Muscle of leg (tissue), 11 donors: ENCODE data around the gene CERS1. TPM values are rescaled to one million over a fixed set of nuclear protein-coding genes. Genes with fewer than 3 reads are reported as not detected.
"Not testable (repeated sequence)": the region's sequence is repeated elsewhere in the genome, so short reads cannot be mapped to it uniquely, and the experiment has no call there.

Source experiments
- DNase-seq: peaks from one replicate; pipeline ENCODE4 v3.0.0; 2013
- H3K27ac ChIP-seq: one replicate; pipeline ENCODE4 v1.5.1; 2013; ENCODE audit warnings: mild to moderate bottlenecking, low read length, control low read depth
- H3K27me3 ChIP-seq: one replicate; pipeline ENCODE4 v1.6.1; 2013; ENCODE audit warnings: low read length; ENCODE audit not compliant: control insufficient read depth, insufficient read depth
- H3K36me3 ChIP-seq: one replicate; pipeline ENCODE4 v1.6.1; 2013; ENCODE audit warnings: low read length; ENCODE audit not compliant: control insufficient read depth, insufficient read depth
- H3K4me1 ChIP-seq: one replicate; pipeline ENCODE4 v1.6.1; 2013; ENCODE audit warnings: low read length; ENCODE audit not compliant: control insufficient read depth, insufficient read depth
- H3K4me3 ChIP-seq: one replicate; pipeline ENCODE4 v1.5.1; 2013; ENCODE audit warnings: low read length, control low read depth
- H3K9me3 ChIP-seq: replicated peaks from 2 replicates; pipeline ENCODE4 v1.6.1; 2013; ENCODE audit warnings: low read depth, low read length; ENCODE audit not compliant: control insufficient read depth
- WGBS: methylation state at CpG from one replicate; pipeline ENCODE4 v1.1.5; 2013; ENCODE audit warnings: missing lambda C conversion rate; ENCODE audit not compliant: insufficient coverage; 5-methylcytosine and 5-hydroxymethylcytosine counted together
- polyA plus RNA-seq, 8 donors: library from polyadenylated mRNA; unstranded; fragments of 120-200 nt; gene quantifications; one replicate each; pipeline versions ENCODE4 v1.2.1 to v1.2.3, GENCODE V29; 2013; ENCODE audit warnings: inconsistent platforms in 1 of 8, low replicate concordance in 1 of 8; ENCODE audit not compliant: insufficient read length in 8 of 8, insufficient read depth in 1 of 8
- total RNA-seq: library from RNA; stranded (reverse); fragments of 120-200 nt; gene quantifications from one replicate; pipeline ENCODE4 v1.2.4, GENCODE V29; 2013

The CERS1 gene
- total and polyA plus RNA-seq, 9 donors: 15.3 to 41.2 (median 34.9) TPM

DNA sequence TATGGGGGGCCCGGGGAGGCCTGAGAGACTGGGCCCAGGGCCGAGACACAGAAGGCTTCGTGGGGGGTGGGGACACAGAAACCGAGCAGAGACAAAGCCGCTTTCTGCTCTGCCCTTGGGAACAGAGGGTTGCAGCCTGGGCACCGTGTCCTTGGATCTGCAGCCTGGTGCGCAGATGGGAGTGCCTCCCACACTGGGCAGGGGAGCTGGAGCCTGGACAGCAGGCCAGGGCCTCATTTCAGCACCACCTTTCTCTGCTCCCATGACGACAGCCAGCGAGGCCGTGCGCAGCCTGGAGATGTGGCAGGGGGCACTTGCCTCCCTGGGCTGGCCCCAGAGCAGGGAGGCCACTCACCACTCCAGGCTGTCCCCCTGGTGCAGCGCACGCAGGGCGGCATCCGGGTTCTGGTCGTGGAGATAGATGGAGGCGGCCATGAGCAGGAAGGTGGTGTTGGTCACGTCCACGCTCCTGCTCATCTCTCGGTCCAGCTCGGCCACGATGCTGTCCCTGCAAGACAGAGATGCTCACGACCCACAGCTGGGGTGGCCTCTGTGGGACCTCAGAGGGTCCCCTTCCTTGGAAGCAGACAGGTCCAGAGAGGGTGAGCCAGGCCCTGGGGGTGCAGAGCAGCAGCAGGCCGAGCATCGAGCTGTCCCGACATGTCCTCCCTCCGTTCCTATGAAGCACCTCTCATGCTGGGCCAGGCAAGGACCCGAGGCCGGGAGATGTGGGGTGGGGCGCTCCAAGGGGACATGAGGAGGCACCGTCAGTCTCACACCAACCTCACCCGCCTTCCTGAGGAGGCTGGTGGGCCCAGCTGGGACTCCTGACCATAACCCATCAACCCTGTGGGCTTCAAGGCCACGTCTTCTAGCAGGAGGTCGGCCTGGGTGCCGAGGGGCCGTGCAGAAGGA, 10.9 kb upstream of the CERS1 start:
- no peaks in the 10 kb centered on the region for H3K27me3 ChIP-seq
- H3K4me1 ChIP-seq: no peaks in the 10 kb centered on the region
- H3K9me3 ChIP-seq: no peaks in the 10 kb centered on the region
- H3K36me3 ChIP-seq: peaks cover 76% of the 10 kb centered on the region
- no peak overlapping the region for H3K27ac ChIP-seq
- no peak overlapping the region for H3K4me3 ChIP-seq
- DNase-seq: peak; percentile 0
- WGBS: 86% methylated on average over 32 of the region's 36 CpGs

DNA sequence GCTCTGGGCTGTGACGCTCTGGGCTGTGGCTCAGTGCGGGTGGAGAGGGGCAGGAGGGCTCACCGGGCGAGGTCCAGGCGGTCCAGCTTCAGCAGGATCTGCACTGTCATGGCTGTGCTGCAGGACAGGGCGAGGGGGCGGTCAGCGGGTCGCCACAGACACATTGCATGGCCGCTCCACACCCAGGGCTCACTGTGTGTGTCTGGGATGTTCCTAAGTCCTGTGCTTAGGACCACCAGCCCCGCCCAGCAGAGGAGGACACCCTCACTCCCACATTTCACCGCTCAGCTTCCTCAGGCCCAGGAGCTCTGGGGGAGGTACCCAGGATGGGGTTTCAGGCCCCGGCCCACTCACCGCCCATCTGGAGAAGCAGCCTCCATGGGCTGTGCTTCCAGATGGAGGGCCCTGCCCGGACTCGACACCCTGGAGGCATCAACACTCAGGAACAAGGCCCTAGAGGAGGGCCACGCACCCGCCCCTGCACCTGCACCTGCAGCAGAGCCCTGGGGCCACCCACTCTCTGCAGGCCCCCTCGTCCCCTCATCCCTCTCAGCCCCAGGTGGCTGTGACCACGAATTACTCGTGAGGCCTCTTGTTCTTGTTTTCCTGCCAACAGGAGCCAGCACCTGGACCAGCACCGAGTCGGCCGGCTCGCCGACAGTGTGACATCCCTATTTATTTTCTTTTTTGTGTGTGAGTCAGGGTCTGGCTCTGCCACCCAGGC, 9.7 kb upstream of the CERS1 start:
- H3K4me3 ChIP-seq: no peak overlapping the region
- H3K36me3 ChIP-seq: peaks cover 80% of the 10 kb centered on the region
- peak; percentile 4 for DNase-seq
- no peaks in the 10 kb centered on the region for H3K9me3 ChIP-seq
- 73% methylated on average over 17 of the region's 26 CpGs for whole genome bisulfite sequencing
- no peak overlapping the region for H3K27ac ChIP-seq
- no peaks in the 10 kb centered on the region for H3K4me1 ChIP-seq
- H3K27me3 ChIP-seq: no peaks in the 10 kb centered on the region

DNA sequence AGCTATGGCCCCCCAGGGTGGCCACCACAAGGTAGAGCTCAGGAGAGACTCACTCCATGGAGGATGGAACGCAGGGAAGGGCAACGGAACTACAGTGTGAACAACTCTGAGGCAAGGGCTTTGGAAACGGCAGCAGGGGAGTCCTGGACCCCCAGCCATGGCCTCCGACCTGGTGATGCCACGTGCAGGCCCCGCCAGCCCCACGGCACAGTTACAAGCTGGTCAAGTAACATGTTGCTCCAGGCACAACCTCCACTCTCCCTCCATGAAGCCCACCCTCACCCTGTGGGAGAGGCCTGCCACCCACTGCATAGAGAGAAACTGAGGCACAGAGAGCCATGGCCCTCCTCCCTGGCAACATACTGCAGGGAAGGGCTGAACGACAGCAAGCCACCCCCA, 9.1 kb upstream of the CERS1 start:
- Histone ChIP-seq H3K36me3 (peaks cover 80% of the 10 kb centered on the region), H3K27ac (no peak overlapping the region), H3K27me3 (no peaks in the 10 kb centered on the region), H3K4me1 (no peaks in the 10 kb centered on the region), H3K4me3 (no peak overlapping the region), H3K9me3 (no peaks in the 10 kb centered on the region)
- DNase-seq: peak; percentile 4
- 91% methylated on average over 7 of the region's 8 CpGs for WGBS

DNA sequence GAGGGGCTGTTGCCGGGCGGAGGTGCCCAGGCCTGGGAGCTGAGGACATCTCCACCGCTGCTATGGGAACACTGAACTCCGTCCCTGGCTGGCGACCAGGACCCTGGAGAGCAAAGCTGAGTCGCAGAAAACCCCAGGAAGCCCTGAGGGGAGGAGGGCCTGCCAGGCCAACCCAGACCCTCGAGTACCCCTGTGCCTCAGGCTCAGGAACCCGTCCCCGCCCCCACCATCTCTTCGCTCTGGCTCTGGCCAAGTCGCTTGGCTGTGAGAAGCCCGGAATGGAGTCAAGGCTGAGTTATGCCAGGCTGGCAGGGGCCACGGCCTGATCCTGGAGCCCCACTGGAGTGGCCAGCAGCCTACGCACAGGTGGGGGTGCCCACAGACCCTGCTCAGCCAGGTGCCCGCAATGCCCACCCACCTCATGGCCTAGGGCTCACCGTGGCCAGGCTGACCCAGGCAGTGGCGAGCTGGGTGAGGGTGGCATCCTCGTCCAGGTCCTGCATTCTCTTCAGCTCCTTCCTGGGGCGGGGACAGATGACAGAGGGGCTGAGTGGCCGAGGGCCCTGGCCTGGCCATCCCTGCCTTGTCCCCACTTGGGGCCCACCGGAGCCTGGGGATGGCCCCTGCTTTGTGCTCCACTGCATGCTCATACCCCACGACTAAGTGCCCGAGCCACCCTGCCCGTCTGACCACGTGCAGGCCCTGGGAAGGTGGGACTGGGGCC, 8.5 kb upstream of the CERS1 start:
- 90% methylated on average over 25 of the region's 25 CpGs for WGBS
- H3K36me3 ChIP-seq: peaks cover 83% of the 10 kb centered on the region
- no peaks in the 10 kb centered on the region for H3K4me1 ChIP-seq

DNA sequence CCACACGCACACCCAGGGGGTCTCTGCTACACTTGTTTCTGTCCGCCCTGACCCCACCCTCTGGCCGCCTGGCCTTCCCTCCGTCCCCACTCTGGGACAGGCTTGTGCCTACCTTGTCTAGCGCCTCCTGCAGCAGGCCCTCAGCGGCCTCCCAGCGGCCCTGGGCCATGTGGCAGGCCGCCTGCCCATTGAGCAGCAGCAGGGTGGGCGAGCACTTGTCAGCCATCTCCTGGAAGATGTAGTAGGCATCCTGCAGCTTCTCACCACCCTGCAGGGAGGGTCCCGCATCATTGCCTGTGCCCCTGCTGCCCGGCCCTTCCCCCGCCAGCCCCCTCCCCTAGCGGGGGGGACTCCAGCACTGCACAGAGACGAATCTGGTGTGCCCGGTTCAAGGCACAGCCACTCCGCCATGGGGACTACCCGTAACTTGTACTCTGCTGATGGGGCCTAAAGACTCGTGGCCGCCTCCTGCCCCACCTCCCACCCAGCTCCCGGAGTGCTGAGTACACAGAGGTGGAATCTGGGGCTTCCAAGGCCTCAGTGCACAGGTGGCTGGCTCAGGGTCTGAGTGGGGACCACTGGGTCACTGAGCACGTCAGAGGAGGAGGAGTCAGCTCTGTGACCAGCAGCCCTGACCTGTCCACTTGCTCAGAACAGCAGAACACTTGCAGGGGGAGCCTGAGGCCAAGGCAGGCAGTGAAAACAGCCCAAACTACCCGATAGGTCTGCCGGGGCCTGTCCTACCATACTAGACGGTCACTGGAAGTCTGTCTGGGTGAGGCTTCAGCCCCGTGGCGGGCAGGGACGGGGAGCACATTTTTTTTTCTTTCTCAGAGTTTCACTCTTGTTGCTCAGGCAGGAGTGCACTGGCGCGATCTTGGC, 7.4 kb upstream of the CERS1 start:
- DNase-seq: no peak
- peaks cover 9% of the 10 kb centered on the region for H3K4me1 ChIP-seq
- no peak overlapping the region for H3K27ac ChIP-seq
- H3K4me3 ChIP-seq: no peak overlapping the region
- no peaks in the 10 kb centered on the region for H3K9me3 ChIP-seq
- H3K27me3 ChIP-seq: no peaks in the 10 kb centered on the region
- WGBS: 82% methylated on average over 26 of the region's 29 CpGs
- peaks cover 84% of the 10 kb centered on the region for H3K36me3 ChIP-seq

More for the DNA sequence above, 8.5 kb upstream of the CERS1 start:
- Histone ChIP-seq H3K9me3 (no peaks in the 10 kb centered on the region), H3K27me3 (no peaks in the 10 kb centered on the region), H3K4me3 (no peak overlapping the region), H3K27ac (no peak overlapping the region)
- peak; percentile 3 for DNase-seq

DNA sequence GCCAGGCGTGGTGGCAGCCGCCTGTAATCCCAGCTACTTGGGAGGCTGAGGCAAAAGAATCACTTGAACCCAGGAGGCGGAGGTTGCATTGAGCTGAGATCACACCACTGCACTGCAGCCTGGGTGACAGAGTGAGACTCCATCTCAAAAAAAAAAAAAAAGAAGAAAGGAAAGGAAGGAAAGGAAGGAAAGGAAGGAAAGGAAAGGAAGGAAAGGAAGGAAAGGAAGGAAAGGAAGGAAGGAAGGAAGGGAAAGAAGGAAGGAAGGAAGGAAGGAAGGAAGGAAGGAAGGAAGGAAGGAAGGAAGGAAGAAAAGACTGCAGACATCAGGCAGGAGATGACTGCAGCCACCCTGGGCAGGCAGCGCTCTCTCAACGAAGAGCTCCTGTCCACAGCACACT, 6.6 kb upstream of the CERS1 start:
- H3K27ac ChIP-seq, DNase-seq, H3K9me3 ChIP-seq, H3K4me3 ChIP-seq, H3K27me3 ChIP-seq: not testable (repeated sequence)
- peaks cover 78% of the 10 kb centered on the region for H3K36me3 ChIP-seq
- WGBS: no CpG with 5 or more reads among the region's 5 CpGs
- peaks cover 17% of the 10 kb centered on the region for H3K4me1 ChIP-seq

DNA sequence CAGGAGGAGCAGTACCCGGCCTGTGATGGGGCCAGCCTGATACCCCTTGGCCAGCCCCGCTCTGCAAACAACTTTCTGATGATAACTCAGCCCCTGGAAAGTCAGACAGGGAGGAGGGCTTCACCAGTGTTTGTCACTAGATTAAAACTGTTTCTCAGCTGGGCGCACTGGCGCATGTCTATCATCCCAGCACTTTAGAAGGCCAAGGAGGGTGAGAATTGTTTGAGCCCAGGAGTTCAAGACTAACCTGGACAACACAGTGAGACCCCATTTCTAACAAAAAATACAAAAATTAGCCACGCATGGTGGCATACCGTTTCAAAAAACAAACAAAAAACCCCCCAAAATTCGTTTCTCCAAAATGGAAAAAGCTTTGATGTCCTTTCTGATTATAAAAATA, 5.5 kb upstream of the CERS1 start:
- Histone ChIP-seq H3K27me3 (no peaks in the 10 kb centered on the region), H3K4me1 (peaks cover 20% of the 10 kb centered on the region), H3K9me3 (no peaks in the 10 kb centered on the region), H3K4me3 (no peak overlapping the region), H3K27ac (no peak overlapping the region), H3K36me3 (peaks cover 67% of the 10 kb centered on the region)
- DNase-seq: no peak
- WGBS: 92% methylated on average over 2 of the region's 7 CpGs

DNA sequence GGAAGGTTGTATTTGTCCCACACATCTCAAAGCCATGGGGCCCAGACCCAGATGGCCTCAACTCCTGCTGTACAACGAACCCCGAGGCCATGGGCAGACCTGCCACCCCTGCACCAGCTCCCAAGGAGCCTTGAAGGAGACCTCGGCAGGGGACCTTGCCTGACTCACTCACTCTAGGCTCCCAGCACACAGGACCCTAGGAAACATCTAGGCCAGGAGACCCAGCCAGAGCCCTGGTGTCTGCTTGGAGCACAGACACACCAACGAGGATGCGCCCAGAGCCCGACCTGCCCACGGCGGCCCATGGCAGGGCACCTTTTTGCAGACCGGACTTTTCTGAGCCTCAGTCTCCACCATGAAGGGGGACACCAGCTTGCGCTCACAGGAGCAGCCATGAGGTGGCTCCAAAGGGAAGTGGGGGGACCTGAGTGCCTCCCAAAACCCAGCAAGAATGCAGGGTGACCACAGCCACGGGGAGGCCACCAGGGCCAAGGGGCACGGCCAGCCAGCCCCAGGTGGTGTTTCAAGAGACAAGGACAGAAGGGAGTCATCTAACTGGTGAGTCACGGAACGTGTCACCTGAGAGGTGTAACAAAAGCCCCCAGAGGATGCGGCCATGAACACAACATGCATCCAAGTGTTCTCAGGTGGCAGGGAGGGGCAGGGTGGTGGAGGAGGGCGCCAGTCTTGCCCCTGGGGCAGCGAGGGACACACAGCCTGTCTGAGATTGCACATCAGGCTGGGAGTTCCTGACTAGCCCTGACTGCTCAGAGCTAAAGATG, 4.9 kb upstream of the CERS1 start:
- no peak overlapping the region for H3K27ac ChIP-seq
- H3K4me1 ChIP-seq: peaks cover 22% of the 10 kb centered on the region
- peaks cover 61% of the 10 kb centered on the region for H3K36me3 ChIP-seq
- H3K9me3 ChIP-seq: no peaks in the 10 kb centered on the region
- H3K27me3 ChIP-seq: no peaks in the 10 kb centered on the region
- DNase-seq: no peak
- WGBS: 88% methylated on average over 16 of the region's 17 CpGs
- no peak overlapping the region for H3K4me3 ChIP-seq
